Spleen (tissue), 11 donors: ENCODE measurements around the gene DARS2. TPM values are rescaled to one million over a fixed set of nuclear protein-coding genes. Genes with fewer than 3 reads are reported as not detected.

ENCODE experiments used
- DNase-seq: peaks from one replicate; pipeline ENCODE4 v3.0.0-alpha.2; 2020
- H3K27ac ChIP-seq, 8 donors: fragments of 200-600 bp; sonication (generic) in 7 of 8; 1 replicate in 4 of 8; 2 replicates in 4 of 8; pipeline versions ENCODE4 v1.5.0 to v1.8.0; 2016 to 2021; ENCODE audit warnings: inconsistent platforms in 4 of 8, mild to moderate bottlenecking in 4 of 8, moderate library complexity in 1 of 8
- H3K27me3 ChIP-seq, 7 donors: fragments of 200-600 bp; sonication (generic) in 6 of 7; replicated peaks in 1 of 7; 1 replicate in 4 of 7; 2 replicates in 3 of 7; pipeline versions ENCODE4 v1.5.0 to v1.8.0; 2016 to 2021; ENCODE audit warnings: inconsistent platforms in 3 of 7, mild to moderate bottlenecking in 1 of 7
- H3K36me3 ChIP-seq, 6 donors: fragments of 200-600 bp; sonication (generic) in 5 of 6; 1 replicate in 4 of 6; 2 replicates in 2 of 6; pipeline versions ENCODE4 v1.5.0 to v1.8.0; 2016 to 2021; ENCODE audit warnings: inconsistent platforms in 2 of 6
- H3K4me1 ChIP-seq, 6 donors: fragments of 200-600 bp; sonication (generic) in 5 of 6; 1 replicate in 3 of 6; 2 replicates in 3 of 6; pipeline versions ENCODE4 v1.5.0 to v1.8.0; 2016 to 2021; ENCODE audit warnings: inconsistent platforms in 3 of 6
- H3K4me3 ChIP-seq, 8 donors: fragments of 200-600 bp; sonication (generic) in 7 of 8; 1 replicate in 4 of 8; 2 replicates in 4 of 8; pipeline versions ENCODE4 v1.5.0 to v1.8.0; 2016 to 2021; ENCODE audit warnings: inconsistent platforms in 4 of 8, mild to moderate bottlenecking in 4 of 8, moderate library complexity in 2 of 8
- H3K9me3 ChIP-seq, 8 donors: fragments of 200-600 bp; sonication (generic) in 7 of 8; 1 replicate in 4 of 8; 2 replicates in 4 of 8; pipeline versions ENCODE4 v1.5.0 to v1.8.0; 2016 to 2021; ENCODE audit warnings: inconsistent platforms in 4 of 8
- CTCF ChIP-seq, 11 experiments: fragments of 200-600 bp in 7 of 11; fragments of 450-650 bp in 4 of 11; sonication (generic) in 4 of 11; IDR thresholded peaks in 8 of 11; conservative IDR thresholded peaks in 3 of 11; 1 replicate in 7 of 11; 2 replicates in 4 of 11; pipeline versions ENCODE4 v1.4.0 to v1.8.0; 2016 to 2021; ENCODE audit warnings: antibody characterized with exemption in 11 of 11, inconsistent platforms in 4 of 11, mild to moderate bottlenecking in 1 of 11
- POLR2A ChIP-seq, 3 donors: fragments of 450-650 bp; IDR thresholded peaks; one replicate each; pipeline ENCODE4 v1.5.1; 2017; ENCODE audit warnings: antibody characterized with exemption in 3 of 3, mild to moderate bottlenecking in 1 of 3
- POLR2AphosphoS5 ChIP-seq, 3 donors: sonication (generic); formaldehyde crosslinking; IDR thresholded peaks; one replicate each; pipeline ENCODE4 v1.5.1; 2017; ENCODE audit warnings: antibody characterized with exemption in 3 of 3
- WGBS, 5 donors: extraction: QIAGEN DNeasy Blood & Tissue Kit in 3 of 5; methylation state at CpG; one replicate each; pipeline versions ENCODE4 v1.1.5 to v1.1.7; 2013 to 2018; 5-methylcytosine and 5-hydroxymethylcytosine counted together
- intact Hi-C: fragments of 100-400 bp; cut with DNase I; formaldehyde crosslinking; loops from one replicate; pipeline ENCODE4 v1.15.0; 2023; ENCODE audit warnings: low total_unique reads
- polyA plus RNA-seq, 3 donors: library from polyadenylated mRNA; stranded (reverse); fragments of 200-250 nt; gene quantifications; one replicate each; pipeline ENCODE4 v1.2.1, GENCODE V29; 2013
- total RNA-seq, 7 donors: library from RNA; depleted of rRNA in 3 of 7; stranded (reverse); fragments of >200 nt in 3 of 7; fragmentation: NEBNext Ultra II Directional in 4 of 7; extraction: Animal tissue kit (Norgen Biotek cat#: 25700) in 4 of 7; gene quantifications; one replicate each; pipeline versions ENCODE4 v1.1.0 to v1.2.1, GENCODE V29; 2016 to 2021
- donor health status: healthy with polysubstance abuse.
- donor health status: DM: no; HTN: no; CAD: no; lungs with moderate emphysema.
- donor health status: DM: no; HTN: no; CAD: no.
- donor health status: Bipolar disorder and iron deficiency.
- donor health status: healthy.
- donor health status: DM: no; HTN: no; CAD: no.
- donor health status: DM: yes; HTN: yes; CAD: no.

Gene DARS2
- total and polyA plus RNA-seq, 10 donors = 4.7 to 23.3 (median 15.7) TPM

GRCh38 chr1:173894189-173894588, 69.7 kb downstream of the DARS2 start:
- no peaks in the 10 kb centered on the region for H3K27me3 ChIP-seq
- no peak for DNase-seq
- H3K9me3 ChIP-seq = no peaks in the 10 kb centered on the region
- peaks cover 0 to 18% (median 1%) of the 10 kb centered on the region in 6 donors for H3K4me1 ChIP-seq
- H3K36me3 ChIP-seq = peaks cover 0 to 44% (median 0%) of the 10 kb centered on the region in 6 donors
- intact Hi-C loops = no loop called here
- TF ChIP-seq POLR2AphosphoS5 (IDR thresholded peaks at IDR 0.05) = no peak
- TF ChIP-seq POLR2A (IDR thresholded peaks at IDR 0.05) = no peak
- TF ChIP-seq CTCF (IDR thresholded peaks at IDR 0.05 in 8 of 11, conservative IDR thresholded peaks at IDR 0.05 in 3 of 11) = no peak
- WGBS, 5 donors = 68 to 94% (median 85%) methylated on average over 3 of the region's 3 CpGs
- no peak overlapping the region for H3K4me3 ChIP-seq
- H3K27ac ChIP-seq = no peak overlapping the region

DNA sequence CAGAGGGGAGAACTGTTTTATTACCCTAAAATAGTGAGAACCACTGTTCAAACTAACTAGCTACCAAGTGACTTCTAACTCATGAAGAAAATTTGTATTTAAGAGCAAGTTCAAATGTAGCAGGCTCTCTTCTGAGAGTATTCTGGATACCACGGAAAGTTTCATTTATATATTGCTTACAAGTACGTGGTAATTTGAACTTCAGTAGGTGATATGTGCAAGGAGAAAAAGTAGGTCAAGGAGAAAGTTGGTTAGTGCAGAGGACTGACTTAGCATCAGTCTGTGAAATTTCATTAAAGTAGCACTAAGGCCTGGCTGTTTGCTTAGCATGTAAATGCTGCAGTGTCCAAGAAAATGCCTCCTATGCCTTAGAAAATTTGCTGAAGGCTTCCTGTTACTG, 76.0 kb downstream of the DARS2 start:
- Histone ChIP-seq H3K9me3 (no peaks in the 10 kb centered on the region), H3K4me3 (no peak overlapping the region), H3K4me1 (peaks cover 0 to 42% (median 6%) of the 10 kb centered on the region in 6 donors), H3K27ac (peak overlapping the region in 1 of 8 donors; percentile 18), H3K27me3 (no peaks in the 10 kb centered on the region), H3K36me3 (peaks cover 0 to 13% (median 0%) of the 10 kb centered on the region in 6 donors)
- WGBS, 5 donors = 78 to 86% (median 83%) methylated on average over 2 of the region's 2 CpGs
- no peak for DNase-seq
- TF ChIP-seq POLR2AphosphoS5 (IDR thresholded peaks at IDR 0.05) = no peak
- no peak for TF ChIP-seq POLR2A (IDR thresholded peaks at IDR 0.05)
- no peak for TF ChIP-seq CTCF (IDR thresholded peaks at IDR 0.05 in 8 of 11, conservative IDR thresholded peaks at IDR 0.05 in 3 of 11)
- intact Hi-C loops = no loop called here

- WGBS, 5 donors = 32 to 66% (median 49%) methylated on average over 3 of the region's 3 CpGs
- TF ChIP-seq POLR2A (IDR thresholded peaks at IDR 0.05) (no peak), CTCF (IDR thresholded peaks at IDR 0.05 in 8 of 11, conservative IDR thresholded peaks at IDR 0.05 in 3 of 11) (no peak), POLR2AphosphoS5 (IDR thresholded peaks at IDR 0.05) (no peak)
- no peak overlapping the region for H3K4me3 ChIP-seq
- H3K36me3 ChIP-seq = peaks cover 0 to 10% (median 0%) of the 10 kb centered on the region in 6 donors
- DNase-seq = no peak
- peak overlapping the region in 1 of 8 donors; percentile 18 for H3K27ac ChIP-seq
- H3K9me3 ChIP-seq = no peaks in the 10 kb centered on the region
- H3K4me1 ChIP-seq = peaks cover 0 to 40% (median 6%) of the 10 kb centered on the region in 6 donors
- intact Hi-C loops = no loop called here
- H3K27me3 ChIP-seq = no peaks in the 10 kb centered on the region
These were observed 76.5 kb downstream of the DARS2 start for GRCh38 chr1:173900992-173901391.

GRCh38 chr1:173903827-173904531, 79.5 kb downstream of the DARS2 start:
- TF ChIP-seq CTCF (IDR thresholded peaks at IDR 0.05 in 8 of 11, conservative IDR thresholded peaks at IDR 0.05 in 3 of 11) (no peak), POLR2A (IDR thresholded peaks at IDR 0.05) (no peak), POLR2AphosphoS5 (IDR thresholded peaks at IDR 0.05) (no peak)
- peaks cover 0 to 10% (median 0%) of the 10 kb centered on the region in 6 donors for H3K36me3 ChIP-seq
- peaks cover 0 to 24% (median 3%) of the 10 kb centered on the region in 6 donors for H3K4me1 ChIP-seq
- H3K4me3 ChIP-seq = no peak overlapping the region
- no peak overlapping the region for H3K27ac ChIP-seq
- DNase-seq = no peak
- WGBS, 5 donors = 63 to 86% (median 85%) methylated on average over 6 of the region's 6 CpGs
- no peaks in the 10 kb centered on the region for H3K27me3 ChIP-seq
- no peaks in the 10 kb centered on the region for H3K9me3 ChIP-seq
- intact Hi-C loops = no loop called here
